Right kidney (tissue), 1 donor: ENCODE results near the gene KLHL26.
"Not testable (repeated sequence)": the region's sequence is repeated elsewhere in the genome, so short reads cannot be mapped to it uniquely, and the experiment has no call there.

Experiments
- DNase-seq: peaks from one replicate; pipeline ENCODE4 v3.0.0-alpha.2; 2016

KLHL26 gene

GRCh38 chr19:18600692-18601397 is 36.0 kb upstream of the KLHL26 start:
- not testable (repeated sequence) for DNase-seq

DNA sequence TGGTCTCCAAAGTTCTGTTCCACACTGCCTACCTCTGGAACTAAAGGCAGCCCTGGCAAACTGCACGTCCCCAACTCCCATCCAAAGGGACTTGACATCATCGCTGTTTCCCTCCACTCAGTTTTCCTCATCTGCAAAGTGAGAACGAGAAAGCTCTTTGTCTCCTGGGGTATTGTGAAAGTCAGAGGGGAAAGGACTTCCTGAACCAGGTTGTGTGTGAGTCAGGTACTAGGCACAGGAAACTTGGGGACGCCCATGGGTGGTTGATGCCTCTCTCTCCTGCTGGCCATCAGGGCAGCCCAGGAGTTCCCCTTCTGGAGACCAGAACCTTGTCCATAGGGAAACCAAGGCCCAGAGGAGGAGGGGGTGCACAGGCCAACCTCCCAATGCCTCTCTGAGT is 35.0 kb upstream of the KLHL26 start:
- DNase-seq = no peak

DNA sequence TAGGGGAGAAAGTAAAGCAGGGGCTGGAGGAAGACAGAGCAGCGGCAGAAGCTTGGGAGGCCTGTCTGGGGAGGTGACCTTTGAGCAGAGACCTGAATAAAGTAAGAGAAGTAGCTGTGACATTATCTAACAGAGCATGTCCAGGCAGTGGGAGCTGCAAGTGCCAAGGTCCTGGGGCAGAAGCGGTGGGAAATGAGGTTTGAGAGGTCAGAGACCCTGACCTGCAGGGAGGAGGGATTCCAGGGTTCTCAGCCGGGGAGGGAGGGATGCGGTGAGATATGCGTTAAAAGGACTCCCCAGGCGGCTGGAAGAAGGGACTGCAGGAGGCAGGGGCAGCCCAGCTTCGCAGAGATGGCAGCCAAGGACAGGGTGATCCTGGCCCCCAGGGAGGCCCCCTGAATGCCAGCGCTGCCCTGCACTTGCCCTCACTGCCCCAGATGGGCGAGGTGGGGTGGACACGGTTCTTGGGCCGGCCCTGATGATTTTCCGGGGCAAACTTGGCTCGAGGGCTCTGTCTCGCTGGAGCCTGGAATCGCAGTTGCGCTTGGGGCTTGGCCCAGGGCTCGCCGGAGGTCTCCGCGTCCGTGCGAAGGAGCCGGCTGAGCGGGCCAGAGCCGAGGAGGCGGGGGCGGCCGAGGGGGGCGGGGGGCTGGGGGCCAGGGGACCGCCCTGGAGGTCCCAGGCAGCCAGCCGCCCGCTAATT is 33.4 kb upstream of the KLHL26 start:
- DNase-seq = no peak

- no peak for DNase-seq
These were observed 32.6 kb upstream of the KLHL26 start for GRCh38 chr19:18603958-18604819.

- no peak for DNase-seq
These were observed 32.0 kb upstream of the KLHL26 start for GRCh38 chr19:18604820-18605159.

- DNase-seq = no peak
These were observed 31.7 kb upstream of the KLHL26 start for GRCh38 chr19:18605196-18605545.

GRCh38 chr19:18605546-18606280 is 31.1 kb upstream of the KLHL26 start:
- DNase-seq = no peak

DNA sequence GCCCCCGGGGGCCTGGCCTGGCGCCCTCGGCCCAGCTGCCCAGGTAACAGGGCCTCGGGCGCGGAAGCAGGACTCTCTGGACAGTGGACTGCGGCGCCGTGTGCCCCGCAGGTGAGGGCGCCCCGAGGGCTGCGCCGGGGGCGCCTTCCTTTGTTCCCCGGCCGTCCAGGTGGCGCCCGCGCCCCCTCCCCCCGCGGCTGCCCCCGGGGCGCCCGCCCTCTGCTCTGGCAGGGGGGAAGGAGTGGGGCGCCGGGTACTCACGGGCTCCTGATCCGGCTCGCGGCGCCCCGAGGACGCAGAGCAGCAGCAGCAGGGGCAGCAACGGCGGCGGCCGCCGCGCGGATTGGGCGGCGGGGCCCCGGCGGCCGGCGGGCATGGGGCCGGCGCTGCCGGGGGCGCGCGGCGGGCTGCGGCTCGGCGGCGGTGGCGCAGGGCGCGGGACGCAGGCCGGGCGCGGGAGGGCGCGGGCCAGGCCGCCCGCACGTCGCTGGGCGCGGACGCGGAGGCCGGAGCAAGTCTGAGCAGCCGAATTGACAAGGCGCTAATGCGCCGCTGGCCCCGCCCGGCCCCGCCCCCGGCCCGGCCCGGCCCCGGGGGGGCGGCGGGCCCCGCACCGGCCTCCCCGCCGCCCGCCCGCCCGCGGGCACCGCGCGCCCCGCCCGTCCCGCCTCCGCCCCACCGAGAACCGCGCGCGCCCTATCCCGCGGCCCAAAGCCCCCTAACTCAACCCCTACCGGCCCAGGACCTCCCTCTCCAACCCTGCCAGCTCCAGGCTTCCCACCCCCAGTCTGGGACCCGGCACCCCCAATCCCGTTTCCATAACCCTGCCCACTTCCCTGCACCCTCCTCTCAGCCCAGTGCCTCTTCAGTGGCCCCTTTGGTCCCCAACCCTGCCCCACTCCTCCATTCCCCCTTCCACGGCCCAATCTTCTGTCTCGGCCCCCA is 30.3 kb upstream of the KLHL26 start, which contains the start of gene CRLF1:
Gene CRLF1, minus strand, starts transcription at position 519 of the 945 bp plus-strand sequence. Its CDS starts 143 bp downstream, at position 376.
- DNase-seq = no peak

DNA sequence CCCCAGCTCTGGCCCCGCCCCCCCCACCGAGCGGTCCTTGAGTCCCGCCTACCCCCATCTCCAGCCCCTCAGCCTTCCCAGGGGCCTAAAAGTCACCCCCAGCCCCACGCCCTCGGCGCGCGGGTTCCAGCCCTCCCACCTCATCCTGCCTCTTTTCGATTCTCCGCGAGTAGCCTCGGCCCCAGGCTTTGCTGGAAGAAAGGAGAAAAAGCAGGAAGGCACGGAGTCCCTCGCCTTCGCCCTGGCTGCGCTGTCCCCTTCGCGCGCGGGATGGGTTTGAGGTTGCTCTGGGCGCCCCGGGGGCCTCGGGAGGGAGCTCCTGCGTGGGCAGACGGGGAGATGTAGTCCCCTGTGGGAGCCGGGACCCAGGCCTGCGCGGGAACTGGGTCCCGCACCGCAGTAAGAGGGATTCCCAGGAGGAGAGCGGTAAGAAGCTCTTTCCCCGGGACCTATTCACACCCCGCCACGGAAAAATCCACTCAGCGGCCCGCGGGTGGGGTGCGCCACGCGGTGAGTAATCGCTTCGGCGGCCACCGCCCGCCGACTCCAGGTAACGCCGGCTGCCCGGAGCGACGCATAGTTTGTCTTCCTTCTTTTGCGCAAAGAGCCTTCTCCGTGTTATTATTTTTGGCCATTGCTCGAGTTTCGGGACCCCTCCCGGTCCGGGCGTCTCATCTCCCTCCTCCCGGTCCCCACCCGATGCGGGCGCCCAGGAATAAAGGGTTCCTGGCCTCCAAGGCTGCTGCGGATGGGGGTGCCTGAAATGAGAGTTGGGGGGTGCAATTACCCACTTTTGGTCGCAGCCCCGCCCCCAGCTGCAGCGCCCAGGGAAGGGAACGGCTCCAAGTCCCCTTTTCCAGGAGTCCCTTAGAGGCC is 29.4 kb upstream of the KLHL26 start:
- DNase-seq = no peak

DNA sequence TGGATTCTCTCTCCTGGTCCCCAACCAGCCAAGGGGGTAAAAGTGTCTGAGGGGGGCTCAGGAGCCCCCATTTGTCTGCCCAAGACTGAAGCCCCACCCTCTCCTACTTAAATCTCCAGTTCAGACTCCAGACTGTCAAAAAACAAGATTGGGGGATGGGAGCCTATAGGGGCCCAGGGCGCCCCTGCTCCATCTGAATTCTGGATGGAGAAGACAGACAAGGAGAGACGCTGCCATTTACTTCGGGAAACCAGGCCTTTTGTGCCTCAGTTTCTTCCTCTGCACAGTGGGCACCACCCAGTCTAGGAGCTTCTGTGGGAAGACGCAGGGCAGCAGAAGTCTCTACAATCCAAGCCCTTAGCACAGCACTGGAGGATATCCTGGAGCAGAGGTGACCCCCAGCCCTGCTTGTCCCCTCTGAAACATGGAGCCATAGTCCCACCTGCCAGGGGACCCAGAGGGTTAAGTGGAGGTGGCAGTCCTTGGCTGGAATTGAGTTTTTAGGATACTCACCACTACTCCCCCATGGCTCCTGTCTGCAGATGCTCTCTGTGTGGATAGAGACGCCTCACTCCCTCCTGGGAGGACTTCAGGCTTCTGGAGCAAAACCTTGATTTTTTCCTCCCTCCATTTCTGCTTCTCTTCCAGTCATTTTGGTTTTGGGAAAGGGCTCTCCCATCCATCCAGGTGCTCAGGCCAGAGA is 28.6 kb upstream of the KLHL26 start:
- DNase-seq = no peak

DNA sequence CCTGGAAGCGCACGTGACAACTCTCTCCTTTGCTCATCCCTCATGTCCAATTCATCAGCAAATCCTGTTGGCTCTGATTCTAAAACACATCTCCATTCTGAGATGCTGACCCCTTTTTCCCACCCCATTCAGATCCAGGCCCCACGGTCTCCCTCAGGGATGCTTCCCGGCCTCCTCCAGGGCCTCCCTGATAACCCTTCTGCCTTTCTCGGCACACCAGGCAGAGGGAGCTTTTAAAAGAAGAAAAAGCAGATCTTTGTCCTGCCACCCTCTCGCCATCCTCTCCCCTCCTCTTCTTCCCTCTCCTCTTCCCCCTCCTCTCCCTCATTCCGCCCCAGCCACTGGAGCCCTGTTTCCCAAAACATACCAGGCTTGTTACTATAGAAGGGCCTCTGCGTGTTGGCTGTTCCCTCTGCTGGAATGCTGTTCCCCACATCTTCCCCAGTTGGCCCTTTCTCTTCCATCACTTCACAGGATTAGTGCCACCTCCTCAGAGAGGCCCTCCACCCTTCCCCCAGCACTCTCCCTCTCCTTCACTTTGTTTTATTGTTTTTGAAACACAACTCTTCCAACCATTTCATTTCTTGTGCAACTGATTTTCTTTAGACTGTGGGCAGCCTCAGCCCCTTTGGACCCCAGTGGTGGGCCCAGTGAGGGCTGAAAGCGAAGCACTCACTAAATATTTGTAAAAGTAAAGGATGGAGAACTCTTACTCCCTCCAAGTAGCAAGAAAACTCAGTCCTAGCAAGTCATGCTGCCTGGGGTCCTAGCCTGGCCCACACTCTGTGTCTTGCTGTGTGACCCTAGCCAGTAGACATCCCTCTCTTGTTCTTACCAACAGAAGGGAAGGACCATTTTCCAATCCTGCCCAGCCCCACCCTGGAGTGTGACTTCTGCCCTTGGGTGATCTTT is 27.8 kb upstream of the KLHL26 start:
- DNase-seq = no peak

- no peak for DNase-seq
These were observed 27.1 kb upstream of the KLHL26 start for GRCh38 chr19:18609717-18610051.

GRCh38 chr19:18610245-18610555 is 26.6 kb upstream of the KLHL26 start:
- no peak for DNase-seq

- no peak for DNase-seq
These were observed 26.1 kb upstream of the KLHL26 start for GRCh38 chr19:18610556-18611326.

DNA sequence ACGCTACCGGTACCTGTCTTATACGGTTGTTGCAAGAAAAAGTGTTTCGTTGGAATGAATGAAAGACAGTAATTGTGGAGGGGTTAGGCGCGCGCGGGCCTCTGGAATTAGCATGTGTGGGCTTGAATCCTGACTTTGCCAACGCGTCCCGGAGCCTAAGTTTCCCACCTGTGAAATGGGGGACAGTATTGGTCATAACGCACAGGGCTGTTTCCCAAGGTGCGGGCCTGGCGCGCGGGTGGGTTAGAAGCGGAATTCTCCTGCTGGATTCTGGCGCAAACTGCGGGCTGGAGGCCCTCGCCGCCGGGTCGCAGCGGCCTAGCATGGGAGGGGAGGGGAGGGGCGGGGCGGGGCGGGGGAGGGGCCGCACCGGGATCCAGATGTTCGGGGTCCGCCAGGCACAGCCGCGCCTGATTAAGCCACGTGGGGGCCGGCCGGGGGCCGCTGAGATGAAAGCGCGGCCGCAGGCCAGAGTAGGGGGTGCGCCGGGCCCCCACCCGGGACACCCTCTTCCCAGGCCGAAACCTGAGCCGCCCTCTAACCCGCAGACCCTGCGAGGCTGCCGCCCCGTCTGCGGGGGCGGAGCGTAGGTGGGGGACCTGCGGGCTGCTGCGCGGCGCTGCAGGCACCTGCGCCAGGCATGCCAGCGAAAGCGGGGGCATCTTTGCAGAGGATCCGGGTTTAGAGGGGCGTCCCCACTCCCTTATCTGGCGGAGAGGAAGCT is 25.3 kb upstream of the KLHL26 start:
- no peak for DNase-seq

DNA sequence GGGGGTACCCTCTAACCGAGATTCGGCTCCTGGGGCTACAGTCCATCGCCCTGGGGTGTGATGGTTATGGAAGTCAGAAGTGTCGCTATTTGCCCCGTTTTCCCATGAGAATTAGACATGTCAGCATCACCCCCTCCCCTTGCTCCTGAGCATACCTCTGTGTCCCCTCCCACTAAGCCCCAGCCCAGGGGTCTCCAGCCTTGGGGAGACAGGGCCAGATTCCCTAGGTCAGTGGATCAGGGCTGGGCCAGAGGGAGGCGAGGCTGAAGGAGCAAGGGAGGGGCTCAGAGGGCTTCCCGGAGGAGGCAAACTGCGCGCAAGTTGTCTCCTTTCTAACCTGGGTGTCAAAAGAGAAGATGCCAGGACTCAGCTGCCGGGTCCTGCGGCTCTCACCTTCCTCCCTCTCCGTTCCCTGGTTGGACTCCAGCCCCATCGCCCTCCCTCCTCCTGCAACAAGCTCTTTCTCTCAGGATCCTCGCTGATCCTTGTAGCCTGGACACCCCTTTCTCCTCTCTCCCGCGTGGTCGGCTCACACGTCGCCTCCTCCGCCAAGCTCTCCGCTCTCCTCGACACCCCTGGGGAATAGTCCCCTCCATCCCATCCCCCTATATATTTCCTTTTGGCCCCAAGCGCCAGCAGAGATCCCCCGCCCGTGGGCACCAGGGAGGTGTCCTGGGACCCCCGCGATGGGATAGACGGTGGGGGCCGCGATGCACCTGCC is 24.6 kb upstream of the KLHL26 start:
- no peak for DNase-seq
